ENCODE measurements around the gene SMG9. TPM values are rescaled to one million over a fixed set of nuclear protein-coding genes. Genes with fewer than 3 reads are reported as not detected.

The SMG9 gene
- total and polyA plus RNA-seq, 2 of the 4 experiments (the other 2 are of a cell fraction), result 4.8 to 24.3 TPM

DNA sequence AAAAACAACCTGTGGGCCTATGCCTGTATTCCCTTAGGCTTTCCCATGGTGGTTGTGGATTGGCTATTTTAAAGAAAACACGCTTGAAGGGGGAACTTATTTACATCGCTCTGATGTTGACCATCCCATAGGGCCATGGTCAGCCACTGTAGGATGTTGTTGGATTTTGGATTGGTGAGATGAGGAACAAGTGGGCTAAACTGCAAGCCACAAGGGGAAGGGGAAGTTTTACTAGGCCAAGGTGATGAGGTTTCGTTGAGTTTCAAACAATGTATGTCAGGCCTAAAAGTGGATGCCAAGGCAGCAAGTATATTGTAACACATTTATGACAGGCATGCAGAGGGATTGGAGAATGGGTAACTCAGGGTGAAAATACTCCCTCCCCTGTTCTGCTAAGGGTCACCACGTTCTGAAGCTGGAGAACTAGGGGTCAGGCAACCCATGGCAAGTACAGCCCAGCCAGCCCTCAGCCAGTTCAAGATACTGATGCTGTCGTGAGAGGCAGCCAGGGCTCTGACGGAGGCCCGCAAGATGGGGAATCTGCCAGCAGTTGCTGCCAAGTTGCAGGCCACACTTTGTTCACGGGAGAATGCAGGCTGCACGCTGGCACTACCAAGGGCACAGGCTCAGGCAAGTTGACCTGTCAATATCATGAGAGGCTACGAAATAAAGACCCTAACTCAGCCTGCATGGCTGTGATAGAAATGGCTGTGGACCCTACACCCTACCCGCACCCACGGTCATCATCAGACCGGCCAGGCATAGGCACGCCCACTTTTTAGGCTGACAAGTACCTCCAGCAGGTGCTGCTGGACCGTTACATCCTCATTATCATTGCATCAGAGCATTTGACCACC lies 27.8 kb downstream of the SMG9 start:
- Histone ChIP-seq H2BK20ac (ENCODE audit: low read depth, low read length) (no peak overlapping the region), H3K4me2 (ENCODE audit: low read depth, low read length) (no peak overlapping the region), H3K36me3 (ENCODE audit: control insufficient read depth, insufficient read depth, low read length) (peaks cover 28% of the 10 kb centered on the region), H3K27ac (ENCODE audit: insufficient read depth, low read length) (no peak overlapping the region), H3K9me1 (ENCODE audit: insufficient read depth, low read length) (peaks cover 13% of the 10 kb centered on the region; the same call in 1 of the 2 replicates), H2AFZ (replicated peaks; ENCODE audit: low read length, poor library complexity) (peak overlapping the region; percentile 39), H2BK120ac (ENCODE audit: low read depth, low read length) (no peak overlapping the region), H3K4ac (ENCODE audit: low read depth, low read length) (no peak overlapping the region), H2BK5ac (ENCODE audit: low read depth, low read length, poor library complexity, severe bottlenecking) (no peak overlapping the region), H3K9me3 (ENCODE audit: control insufficient read depth, insufficient read depth, low read length) (no peaks in the 10 kb centered on the region), H3K56ac (ENCODE audit: extremely low read depth, insufficient read depth, low read length) (no peak overlapping the region), H3K18ac (ENCODE audit: low read depth, low read length) (no peak overlapping the region), H2BK15ac (ENCODE audit: low read depth, low read length) (no peak overlapping the region), H3K9ac (ENCODE audit: low read depth, low read length) (no peak overlapping the region), H3K4me1 (ENCODE audit: control insufficient read depth, insufficient read depth, low read length) (0 out of 2 replicates have a peak, but pooled peaks cover 2% of the 10 kb centered on the region), H2AK9ac (replicated peaks; ENCODE audit: low read depth, low read length, poor library complexity) (no peak overlapping the region), H3K27me3 (ENCODE audit: control insufficient read depth, insufficient read depth, low read length) (no peaks in the 10 kb centered on the region), H3K23ac (ENCODE audit: low read depth, low read length) (0 out of 2 replicates have a peak overlapping the region, but pooled peaks have one; percentile 38), H4K5ac (ENCODE audit: low read depth, low read length) (no peak overlapping the region), H4K91ac (ENCODE audit: insufficient read depth, low read depth, low read length) (no peak overlapping the region), H3K4me3 (ENCODE audit: insufficient read depth, low read depth, low read length) (no peak overlapping the region), H4K20me1 (ENCODE audit: insufficient read depth, low read length) (no peaks in the 10 kb centered on the region), H2AK5ac (ENCODE audit: low read depth, low read length) (no peak overlapping the region), H3K14ac (replicated peaks; ENCODE audit: low read depth, low read length) (no peak overlapping the region), H3K79me1 (ENCODE audit: low read depth in 1 of 2, low read length in 2 of 2) (no peaks in the 10 kb centered on the region), H4K8ac (ENCODE audit: low read depth in 2 of 2, low read length in 2 of 2) (no peak overlapping the region)
- intact Hi-C loops (cut with micrococcal nuclease) (no loop called here), dilution Hi-C loops (cut with HindIII; ENCODE audit: low sequenced_read_pairs, unreplicated experiment) (no loop called here), in situ Hi-C loops (cut with MboI; ENCODE audit: low sequenced_read_pairs) (no loop called here)
- ChIA-PET CTCF (no interaction called here), POLR2A (ENCODE audit: unreplicated experiment) (interaction anchor here (0.6 kb wide), 1 partner anchor 28 kb away, joined by 4 read pairs; the partner anchor contains the start of gene SMG9)
- 59% methylated on average over 12 of the region's 15 CpGs; no CpG with 5 or more reads in 1 of the 2 experiments for WGBS, 2 experiments (ENCODE audit: extremely low coverage in 2 of 2, insufficient read length in 1 of 2)
- ATAC-seq (ENCODE audit: low read depth) (no peak), DNase-seq (no peak)
- BruUV-seq (replicated peaks), result no TSS peak
- no peak for TF ChIP-seq MAZ (IDR thresholded peaks at IDR 0.05; ENCODE audit: borderline replicate concordance, low read depth, low read length)
- TF ChIP-seq BHLHE40 (IDR thresholded peaks at IDR 0.05; ENCODE audit: low read depth, low read length), result no peak
- no peak for TF ChIP-seq SMC3 (IDR thresholded peaks at IDR 0.05; ENCODE audit: low read depth, low read length)
- TF ChIP-seq, protein P1, sequence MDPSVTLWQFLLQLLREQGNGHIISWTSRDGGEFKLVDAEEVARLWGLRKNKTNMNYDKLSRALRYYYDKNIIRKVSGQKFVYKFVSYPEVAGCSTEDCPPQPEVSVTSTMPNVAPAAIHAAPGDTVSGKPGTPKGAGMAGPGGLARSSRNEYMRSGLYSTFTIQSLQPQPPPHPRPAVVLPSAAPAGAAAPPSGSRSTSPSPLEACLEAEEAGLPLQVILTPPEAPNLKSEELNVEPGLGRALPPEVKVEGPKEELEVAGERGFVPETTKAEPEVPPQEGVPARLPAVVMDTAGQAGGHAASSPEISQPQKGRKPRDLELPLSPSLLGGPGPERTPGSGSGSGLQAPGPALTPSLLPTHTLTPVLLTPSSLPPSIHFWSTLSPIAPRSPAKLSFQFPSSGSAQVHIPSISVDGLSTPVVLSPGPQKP (IDR thresholded peaks at IDR 0.05; ENCODE audit: borderline replicate concordance, low read depth, low read length), result no peak
- TF ChIP-seq MXI1 (IDR thresholded peaks at IDR 0.05; ENCODE audit: borderline replicate concordance, low read depth, low read length), result no peak
- TF ChIP-seq, protein P2, sequence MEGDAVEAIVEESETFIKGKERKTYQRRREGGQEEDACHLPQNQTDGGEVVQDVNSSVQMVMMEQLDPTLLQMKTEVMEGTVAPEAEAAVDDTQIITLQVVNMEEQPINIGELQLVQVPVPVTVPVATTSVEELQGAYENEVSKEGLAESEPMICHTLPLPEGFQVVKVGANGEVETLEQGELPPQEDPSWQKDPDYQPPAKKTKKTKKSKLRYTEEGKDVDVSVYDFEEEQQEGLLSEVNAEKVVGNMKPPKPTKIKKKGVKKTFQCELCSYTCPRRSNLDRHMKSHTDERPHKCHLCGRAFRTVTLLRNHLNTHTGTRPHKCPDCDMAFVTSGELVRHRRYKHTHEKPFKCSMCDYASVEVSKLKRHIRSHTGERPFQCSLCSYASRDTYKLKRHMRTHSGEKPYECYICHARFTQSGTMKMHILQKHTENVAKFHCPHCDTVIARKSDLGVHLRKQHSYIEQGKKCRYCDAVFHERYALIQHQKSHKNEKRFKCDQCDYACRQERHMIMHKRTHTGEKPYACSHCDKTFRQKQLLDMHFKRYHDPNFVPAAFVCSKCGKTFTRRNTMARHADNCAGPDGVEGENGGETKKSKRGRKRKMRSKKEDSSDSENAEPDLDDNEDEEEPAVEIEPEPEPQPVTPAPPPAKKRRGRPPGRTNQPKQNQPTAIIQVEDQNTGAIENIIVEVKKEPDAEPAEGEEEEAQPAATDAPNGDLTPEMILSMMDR (conservative IDR thresholded peaks at IDR 0.05; ENCODE audit: low read depth, low read length), result no peak
- TF ChIP-seq RFX5 (IDR thresholded peaks at IDR 0.05; ENCODE audit: low read depth, low read length), result no peak
- TF ChIP-seq, protein P3, sequence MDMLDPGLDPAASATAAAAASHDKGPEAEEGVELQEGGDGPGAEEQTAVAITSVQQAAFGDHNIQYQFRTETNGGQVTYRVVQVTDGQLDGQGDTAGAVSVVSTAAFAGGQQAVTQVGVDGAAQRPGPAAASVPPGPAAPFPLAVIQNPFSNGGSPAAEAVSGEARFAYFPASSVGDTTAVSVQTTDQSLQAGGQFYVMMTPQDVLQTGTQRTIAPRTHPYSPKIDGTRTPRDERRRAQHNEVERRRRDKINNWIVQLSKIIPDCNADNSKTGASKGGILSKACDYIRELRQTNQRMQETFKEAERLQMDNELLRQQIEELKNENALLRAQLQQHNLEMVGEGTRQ (IDR thresholded peaks at IDR 0.05; ENCODE audit: low read depth, low read length), result no peak
- no peak for TF ChIP-seq RAD21 (IDR thresholded peaks at IDR 0.05; ENCODE audit: low read length)
- no peak for TF ChIP-seq CEBPB (IDR thresholded peaks at IDR 0.05; ENCODE audit: low read depth, low read length)
- no peak for TF ChIP-seq FOS (IDR thresholded peaks at IDR 0.05; ENCODE audit: low read depth, low read length)
- no peak for TF ChIP-seq MAFK (IDR thresholded peaks at IDR 0.05; ENCODE audit: low read depth, low read length)
- TF ChIP-seq NFE2L2 (IDR thresholded peaks at IDR 0.05; ENCODE audit: low read depth, low read length), result no peak
- no peak for TF ChIP-seq POLR2A (IDR thresholded peaks at IDR 0.05; ENCODE audit: low read depth, low read length)
- no peak for TF ChIP-seq CHD1 (IDR thresholded peaks at IDR 0.05; ENCODE audit: low read depth, low read length)
